Right lobe of liver (tissue), 6 donors: ENCODE measurements around the gene LPIN2. TPM values are rescaled to one million over a fixed set of nuclear protein-coding genes. Genes with fewer than 3 reads are reported as not detected.
A peak's percentile ranks its signal among the peaks of the same experiment; 100 is the strongest.
"Not testable (repeated sequence)": the region's sequence is repeated elsewhere in the genome, so short reads cannot be mapped to it uniquely, and the experiment has no call there.

ENCODE experiments used
- ATAC-seq, 4 donors: fragments of 200-7000 bp; cut with Tn5 transposase; one replicate each; pipeline ENCODE4 v1.9.1; 2020; ENCODE audit warnings: mild to moderate bottlenecking in 4 of 4, moderate library complexity in 4 of 4
- DNase-seq, 3 donors: peaks; one replicate each; pipeline ENCODE4 v3.0.0-alpha.2; 2020
- H3K27ac ChIP-seq, 3 donors: fragments of 200-600 bp; one replicate each; pipeline ENCODE4 v1.8.0; 2022
- H3K27me3 ChIP-seq, 2 donors: fragments of 200-600 bp; one replicate each; pipeline ENCODE4 v1.8.0; 2022
- H3K36me3 ChIP-seq, 4 donors: fragments of 200-600 bp; sonication (generic) in 1 of 4; one replicate each; pipeline versions ENCODE4 v1.5.1 to v1.8.0; 2017 to 2022; ENCODE audit warnings: control low read depth in 1 of 4
- H3K4me1 ChIP-seq, 4 donors: fragments of 200-600 bp; sonication (generic) in 1 of 4; one replicate each; pipeline versions ENCODE4 v1.5.1 to v1.8.0; 2017 to 2022; ENCODE audit warnings: control low read depth in 1 of 4
- H3K4me3 ChIP-seq, 3 donors: fragments of 200-600 bp; one replicate each; pipeline ENCODE4 v1.8.0; 2022
- H3K9me3 ChIP-seq, 4 donors: fragments of 200-600 bp; sonication (generic) in 1 of 4; one replicate each; pipeline versions ENCODE4 v1.5.1 to v1.8.0; 2017 to 2022; ENCODE audit warnings: control low read depth in 1 of 4
- CTCF ChIP-seq, 4 donors: fragments of 200-600 bp in 3 of 4; fragments of 450-650 bp in 1 of 4; IDR thresholded peaks; one replicate each; pipeline versions ENCODE4 v1.5.1 to v1.8.0; 2016 to 2022; ENCODE audit warnings: antibody characterized with exemption in 4 of 4, mild to moderate bottlenecking in 2 of 4
- POLR2A ChIP-seq: fragments of 450-650 bp; IDR thresholded peaks from one replicate; pipeline ENCODE4 v1.6.1; 2017; ENCODE audit warnings: antibody characterized with exemption, mild to moderate bottlenecking
- WGBS: methylation state at CpG from one replicate; pipeline ENCODE4 v1.1.6; 2018; ENCODE audit warnings: low coverage, low lambda C conversion rate; ENCODE audit not compliant: insufficient coverage; ENCODE audit errors: missing lambda C conversion rate; 5-methylcytosine and 5-hydroxymethylcytosine counted together
- intact Hi-C, 2 donors: fragments of 100-400 bp; cut with DNase I; formaldehyde crosslinking; loops; one replicate each; pipeline versions ENCODE4 v1.11.2 to v1.14.1; 2022
- total RNA-seq, 6 experiments: library from RNA; depleted of rRNA in 2 of 6; stranded (reverse); fragments of >200 nt in 2 of 6; fragmentation: NEBNext Ultra II Directional in 3 of 6; extraction: Animal tissue kit (Norgen Biotek cat#: 25700) in 3 of 6; gene quantifications; one replicate each; pipeline versions ENCODE4 v1.1.0 to v1.2.4, GENCODE V29; 2016 to 2023
- donor health status: DM: no; HTN: yes; CAD: no.
- donor health status: DM: no; HTN: no; CAD: no.
- donor health status: DM: no; HTN: no; CAD: no.
- donor health status: DM: no; HTN: yes; CAD: no.
- donor health status: DM: no; HTN: yes; CAD: no.

LPIN2 gene
- total RNA-seq, 6 experiments from 2014 or later: 64.9 to 175 (median 150) TPM

GRCh38 chr18:3005462-3005861 lies 7.5 kb downstream of the LPIN2 start:
- H3K27me3 ChIP-seq: no peaks in the 10 kb centered on the region
- TF ChIP-seq CTCF (IDR thresholded peaks at IDR 0.05) (no peak), POLR2A (no peak)
- 71% methylated on average over 1 of the region's 6 CpGs for WGBS
- H3K9me3 ChIP-seq: peaks cover 0 to 3% (median 0%) of the 10 kb centered on the region in 4 donors
- intact Hi-C loops: no loop called here
- peaks cover 0 to 8% (median 0%) of the 10 kb centered on the region in 4 donors for H3K4me1 ChIP-seq
- no peak for DNase-seq
- no peak overlapping the region for H3K4me3 ChIP-seq
- no peak overlapping the region for H3K27ac ChIP-seq
- no peaks in the 10 kb centered on the region for H3K36me3 ChIP-seq
- no peak for ATAC-seq

GRCh38 chr18:3003766-3004165 lies 9.2 kb downstream of the LPIN2 start:
- whole genome bisulfite sequencing: 91% methylated on average over 7 of the region's 8 CpGs
- intact Hi-C loops, H3K9me3 ChIP-seq, H3K4me3 ChIP-seq, H3K36me3 ChIP-seq, ATAC-seq, H3K27me3 ChIP-seq, H3K27ac ChIP-seq, DNase-seq: not testable (repeated sequence)
- H3K4me1 ChIP-seq: peaks cover 0 to 18% (median 0%) of the 10 kb centered on the region in 4 donors

GRCh38 chr18:3002732-3003131 lies 10.2 kb downstream of the LPIN2 start:
- H3K4me1 ChIP-seq: peaks cover 0 to 28% (median 0%) of the 10 kb centered on the region in 4 donors
- H3K36me3 ChIP-seq: no peaks in the 10 kb centered on the region
- H3K27me3 ChIP-seq: no peaks in the 10 kb centered on the region
- H3K9me3 ChIP-seq: peaks cover 0 to 3% (median 0%) of the 10 kb centered on the region in 4 donors
- intact Hi-C loops: no loop called here
- H3K27ac ChIP-seq: peak overlapping the region in 1 of 3 donors; percentile 38
- H3K4me3 ChIP-seq: no peak overlapping the region
- no peak for TF ChIP-seq CTCF (IDR thresholded peaks at IDR 0.05)
- no peak for TF ChIP-seq POLR2A
- 34% methylated on average over 5 of the region's 5 CpGs for WGBS
- no peak for DNase-seq
- peak; percentile 74 to 93 (median 81) for ATAC-seq

- H3K4me1 ChIP-seq: peaks cover 0 to 28% (median 0%) of the 10 kb centered on the region in 4 donors
- ATAC-seq: no peak
Measured at GRCh38 chr18:2998644-2999043, 14.3 kb downstream of the LPIN2 start.

More at GRCh38 chr18:2998644-2999043, 14.3 kb downstream of the LPIN2 start:
- Histone ChIP-seq H3K36me3 (no peaks in the 10 kb centered on the region), H3K27me3 (no peaks in the 10 kb centered on the region), H3K27ac (peak overlapping the region in 2 of 3 donors; percentile 12 to 49), H3K9me3 (peaks cover 0 to 3% (median 0%) of the 10 kb centered on the region in 4 donors), H3K4me3 (no peak overlapping the region)
- intact Hi-C loops: no loop called here
- 54% methylated on average over 3 of the region's 3 CpGs for WGBS
- DNase-seq: no peak
- no peak for TF ChIP-seq POLR2A
- no peak for TF ChIP-seq CTCF (IDR thresholded peaks at IDR 0.05)
